22Rv1 (cell line): ENCODE data around the gene ACSM3.

Experiments used
- CTCF ChIP-seq: fragments of 450-650 bp; IDR thresholded peaks from 2 replicates; pipeline ENCODE4 v1.5.1; 2017; ENCODE audit warnings: mild to moderate bottlenecking
- ZFX ChIP-seq: fragments of 450-650 bp; IDR thresholded peaks from 2 replicates; pipeline ENCODE4 v1.6.1; 2017; ENCODE audit warnings: antibody characterized with exemption, borderline replicate concordance

DNA sequence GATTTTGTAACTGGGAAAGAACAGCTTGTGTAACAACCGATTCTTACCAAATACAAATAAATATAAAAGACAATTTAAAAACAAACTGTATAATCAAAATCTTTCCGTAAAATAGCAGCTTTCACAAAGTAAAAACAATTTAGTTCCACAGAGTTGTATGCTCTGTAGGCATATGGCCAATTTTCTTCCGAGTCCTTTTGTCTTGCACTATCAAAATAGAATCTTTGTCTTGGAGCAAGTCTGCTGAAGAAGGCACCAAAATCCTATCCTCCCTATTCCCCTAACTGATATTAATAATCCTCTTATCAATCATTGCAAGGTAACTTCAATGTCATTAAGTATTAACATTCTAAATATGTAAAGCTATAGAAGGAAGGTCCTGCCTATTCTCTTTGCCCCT, 29.8 kb upstream of the ACSM3 start:
- TF ChIP-seq CTCF (no peak), ZFX (no peak)
